GM21717 (cell line): Measurements from ENCODE around the gene PLEKHG1.

Experiments used
- ATAC-seq: cut with Tn5 transposase; IDR thresholded peaks from one replicate; pipeline ENCODE4 v1.9.1; 2021; ENCODE audit warnings: mild to moderate bottlenecking, moderate library complexity; ENCODE audit not compliant: unreplicated experiment

The PLEKHG1 gene

DNA sequence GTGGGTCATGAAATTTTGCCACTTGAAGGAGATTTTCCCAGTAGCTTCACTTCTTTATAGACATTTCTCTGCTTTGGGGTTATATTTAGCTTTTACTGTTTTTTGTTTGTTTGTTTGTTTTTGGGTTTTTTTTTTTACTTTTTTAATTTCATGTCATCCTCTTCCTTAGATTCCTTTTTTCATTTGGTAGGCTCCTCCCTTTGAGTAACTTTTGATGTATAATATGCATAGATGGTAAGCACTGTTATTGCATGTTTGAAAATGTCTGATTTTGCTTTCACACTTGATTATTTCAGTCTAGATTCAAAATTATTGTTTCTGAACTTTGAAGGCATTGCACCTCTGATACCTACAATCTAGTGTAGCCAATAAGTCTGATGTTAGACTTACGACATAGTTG lies 37.6 kb downstream of the PLEKHG1 start:
- ATAC-seq, result no peak

DNA sequence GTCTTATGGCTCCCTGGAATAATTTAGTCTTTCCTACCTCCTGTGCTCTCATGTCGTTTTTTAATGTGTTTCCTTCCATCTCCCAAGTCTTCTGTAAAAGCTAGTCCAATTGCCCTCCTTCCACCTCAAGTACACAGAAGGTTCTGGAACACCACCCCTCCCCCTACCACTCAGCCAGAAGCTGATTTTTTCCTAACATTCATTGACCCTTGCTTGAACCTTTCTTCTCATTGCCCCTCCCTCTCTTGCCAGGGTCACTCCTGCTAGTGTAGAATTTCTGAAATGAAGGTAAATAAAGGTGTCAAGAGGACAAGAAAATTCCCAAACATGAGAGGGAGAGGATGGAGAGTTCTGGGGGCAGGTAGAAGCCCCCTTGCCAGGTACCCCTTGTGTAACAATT lies 38.6 kb downstream of the PLEKHG1 start:
- no peak for ATAC-seq

DNA sequence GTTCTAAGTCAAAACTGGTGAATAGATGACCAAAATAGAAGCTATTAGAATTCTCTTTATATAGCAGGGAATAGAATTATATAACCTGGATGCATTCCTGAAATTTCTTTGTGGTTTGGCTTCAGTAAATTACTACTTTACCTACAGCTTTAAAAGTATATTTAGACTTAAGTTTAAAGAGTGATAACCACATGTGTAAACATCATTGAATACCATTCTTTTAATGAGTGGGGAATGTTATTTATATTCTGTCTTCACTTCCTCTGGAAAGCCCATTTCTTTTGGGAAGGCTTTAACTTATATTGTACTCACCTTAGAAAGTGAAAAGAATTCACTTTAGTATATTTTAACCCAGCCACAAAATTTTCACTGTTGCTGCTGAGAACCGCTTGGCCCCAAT lies 39.1 kb downstream of the PLEKHG1 start:
- ATAC-seq, result no peak

DNA sequence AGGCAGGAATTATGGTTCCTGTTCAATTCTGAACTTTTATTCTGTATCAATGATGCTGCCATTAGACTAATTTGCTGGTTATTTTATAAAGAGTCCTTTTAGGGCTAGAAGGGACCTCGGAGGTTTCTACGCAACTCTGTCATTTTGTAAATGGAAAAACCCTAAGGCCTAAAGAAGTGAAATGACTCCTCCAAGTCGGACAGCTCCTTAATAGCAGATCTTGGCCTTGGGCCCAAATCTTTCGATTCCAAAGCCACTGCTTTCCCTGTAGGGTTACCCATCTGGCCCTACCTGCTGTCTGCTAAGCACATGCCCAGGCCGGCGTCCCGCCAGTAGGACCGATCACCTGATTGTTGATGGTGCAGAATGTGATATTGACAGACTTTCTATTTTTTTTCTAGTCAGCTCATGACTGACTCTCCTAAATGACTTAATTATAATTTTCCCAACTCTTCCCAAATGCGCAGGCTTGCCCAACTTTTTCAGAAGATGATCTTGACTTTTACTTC lies 40.2 kb downstream of the PLEKHG1 start:
- no peak for ATAC-seq

DNA sequence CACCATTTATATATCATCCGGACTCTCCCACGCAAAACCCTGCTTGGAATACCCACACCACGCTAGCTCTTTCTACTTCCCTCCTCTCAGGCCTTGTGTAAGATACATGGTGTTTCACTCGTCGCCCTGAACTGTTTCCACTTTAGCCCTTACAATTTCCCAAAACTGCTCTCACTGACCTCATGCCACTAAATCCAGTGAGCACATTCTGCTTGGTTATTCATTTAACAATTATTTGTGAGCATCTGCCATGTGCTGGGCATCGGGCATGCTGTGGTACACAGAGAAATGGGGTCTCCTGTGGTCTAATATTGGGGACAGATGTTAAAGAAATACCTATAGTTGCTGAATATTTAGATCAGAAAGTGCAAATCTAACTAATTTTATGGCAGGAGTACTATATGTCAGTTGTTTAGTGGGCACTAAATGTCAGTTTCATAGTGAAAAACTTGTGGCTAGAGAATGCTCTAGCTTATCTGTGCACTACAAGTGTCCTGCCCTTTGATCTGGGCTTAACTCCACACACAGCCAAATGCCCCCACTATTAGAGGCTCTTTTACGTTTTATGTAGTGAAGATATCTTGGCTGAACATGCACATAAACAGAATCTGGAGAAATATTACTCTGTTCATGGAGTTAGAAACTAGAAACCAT lies 41.0 kb downstream of the PLEKHG1 start:
- ATAC-seq, result no peak

DNA sequence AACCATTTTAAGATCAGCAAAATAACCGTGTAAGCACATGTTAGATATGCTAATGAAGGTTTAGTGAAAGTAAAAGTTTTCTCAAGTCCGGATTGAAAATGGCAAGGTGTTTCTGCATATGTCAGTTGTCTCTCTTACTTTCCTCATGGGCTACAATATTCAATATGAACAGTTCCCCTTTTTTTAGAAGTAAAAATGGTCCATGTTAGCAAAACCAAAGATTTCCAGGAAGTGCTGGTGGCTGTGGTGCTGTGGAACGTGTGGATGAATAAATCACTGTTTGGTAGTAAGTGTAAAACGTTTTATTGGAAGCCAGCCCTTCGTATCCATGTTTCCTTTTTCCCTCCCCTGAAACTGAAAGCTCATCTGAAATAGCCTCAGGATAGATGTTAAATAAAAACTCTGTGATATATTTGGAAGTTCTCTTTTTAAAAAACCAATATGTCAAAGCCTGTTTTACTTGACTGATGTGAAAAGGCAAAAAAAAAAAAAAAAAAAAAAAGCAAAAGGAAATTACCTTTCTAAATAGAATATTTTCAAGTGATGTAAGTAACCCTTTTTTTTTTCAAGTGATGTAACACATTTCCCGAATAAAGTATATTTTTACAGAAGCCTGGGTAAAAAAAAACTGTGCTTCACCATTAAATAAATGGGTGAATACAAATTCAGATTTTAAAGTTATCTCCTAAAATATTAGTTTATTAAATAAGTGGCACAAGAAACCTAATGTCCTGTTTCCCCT lies 41.9 kb downstream of the PLEKHG1 start:
- ATAC-seq, result peak; percentile 62

DNA sequence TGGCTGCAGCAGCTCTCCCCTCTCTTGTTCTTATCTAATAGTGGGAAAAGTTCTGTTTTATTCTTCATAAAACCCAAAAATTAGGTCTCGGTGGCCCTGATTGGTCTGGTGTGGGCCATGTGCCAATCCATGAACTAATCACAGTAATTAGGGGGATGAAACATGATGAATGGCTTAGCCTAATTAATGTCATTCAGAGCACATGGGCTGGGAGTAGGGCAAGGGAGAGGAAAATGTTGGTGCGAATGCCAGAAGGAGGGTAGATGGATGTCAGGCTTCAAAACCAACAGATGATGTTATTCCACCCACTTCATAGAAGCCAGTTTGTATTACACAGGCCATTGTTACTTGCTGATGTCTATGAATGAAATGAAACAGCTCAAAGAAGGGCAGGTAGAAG lies 46.5 kb downstream of the PLEKHG1 start:
- ATAC-seq, result no peak

DNA sequence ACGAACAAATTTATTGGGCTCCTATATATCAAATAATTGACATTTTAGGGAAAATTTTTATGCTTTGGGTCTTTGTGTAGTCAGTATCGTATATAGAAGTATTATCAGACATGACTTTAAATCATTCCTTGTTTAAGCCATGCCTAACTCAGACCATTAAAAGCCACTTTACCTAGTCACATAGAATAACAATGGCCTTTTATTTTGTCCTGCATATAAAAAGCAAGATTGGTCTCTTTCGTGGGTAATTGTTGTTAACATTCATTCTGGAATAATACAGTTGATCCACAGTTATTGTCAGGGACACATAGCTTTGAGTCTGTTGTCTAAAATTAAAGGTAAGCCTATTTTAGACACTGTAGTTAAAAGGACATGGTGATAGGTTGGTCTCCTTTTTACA lies 47.4 kb downstream of the PLEKHG1 start:
- no peak for ATAC-seq
